Activated CD4-positive, alpha-beta T cell treated with anti-CD3 and anti-CD28 coated beads, Interleukin-2, amount 50 U/mL, for 48 hours (primary cell): ENCODE results near the gene TMEM223.

Experiments used
- DNase-seq, 2 experiments: peaks; one replicate each; pipeline ENCODE4 v3.0.0-alpha.2; 2020

Gene TMEM223

DNA sequence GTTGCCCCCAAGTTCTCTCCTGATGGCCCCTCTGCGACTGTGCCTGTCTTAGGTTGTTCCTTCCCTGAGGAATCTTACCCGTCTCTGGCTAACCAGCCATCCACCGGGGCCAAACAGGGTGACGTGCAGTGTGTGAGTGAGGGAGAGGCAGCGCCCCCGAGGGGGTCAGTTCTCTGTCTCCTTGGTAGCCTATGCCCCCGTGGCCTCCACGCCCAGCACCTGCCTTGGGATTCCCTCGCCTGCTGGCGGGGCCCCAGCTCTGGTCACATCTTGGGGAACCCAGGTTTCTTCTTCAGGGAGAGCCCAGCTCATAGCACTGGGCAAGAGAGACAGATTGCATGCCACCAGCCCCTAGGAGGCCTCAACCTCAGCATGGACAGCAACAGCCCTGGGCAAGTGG is 7.7 kb upstream of the TMEM223 start:
- no peak for DNase-seq

- DNase-seq: no peak
Measured at GRCh38 chr11:62796281-62796680, 4.5 kb upstream of the TMEM223 start.

DNA sequence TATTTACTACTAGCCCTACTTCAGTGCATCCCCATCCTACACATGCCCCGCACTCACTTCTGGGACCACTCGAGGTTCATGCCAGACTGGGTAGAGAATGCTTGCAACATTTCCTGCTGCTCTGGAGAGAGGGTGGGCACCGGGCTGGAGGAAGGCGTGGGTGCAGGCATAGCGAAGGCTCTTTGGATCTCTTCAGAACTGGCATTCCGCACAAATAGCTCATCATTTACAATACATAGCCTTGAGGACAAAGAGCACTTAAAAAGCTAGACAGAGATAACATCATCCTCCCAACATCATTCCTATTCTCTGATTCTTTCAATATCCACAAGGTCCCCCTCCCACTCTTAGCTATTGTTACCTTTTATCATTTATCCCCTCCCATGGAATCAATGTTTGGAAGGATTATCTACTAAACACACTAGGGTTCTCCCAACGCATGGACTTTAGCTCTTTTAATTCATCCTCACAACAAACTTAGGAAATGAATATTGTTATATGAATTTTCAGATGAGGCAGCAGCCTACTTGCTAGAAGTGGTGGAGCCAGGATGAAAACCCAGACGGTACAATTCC is 2.5 kb upstream of the TMEM223 start:
- no peak for DNase-seq

DNA sequence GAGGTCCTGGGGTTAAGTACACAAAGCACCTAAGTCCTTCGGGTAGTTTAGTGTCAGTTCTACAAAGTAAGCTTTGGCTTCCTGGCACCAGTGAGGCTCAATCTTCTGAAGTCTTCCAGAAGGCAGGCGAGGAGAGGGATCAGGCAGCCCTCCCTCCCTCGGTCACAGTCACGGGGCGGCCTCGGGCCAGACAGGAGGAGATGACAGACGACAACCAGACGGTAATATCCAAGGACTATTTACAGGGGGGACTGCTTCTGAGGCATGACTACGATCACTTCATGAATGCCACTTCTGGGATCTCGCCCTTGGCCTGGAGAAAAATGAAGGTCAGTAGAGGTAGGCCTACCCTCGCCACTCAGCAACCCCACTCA is 383 bp upstream of the TMEM223 start:
- peak in 1 of 2 experiments; percentile 34 for DNase-seq

GRCh38 chr11:62789576-62789975 is 2.2 kb downstream of the TMEM223 start:
- no peak for DNase-seq

DNA sequence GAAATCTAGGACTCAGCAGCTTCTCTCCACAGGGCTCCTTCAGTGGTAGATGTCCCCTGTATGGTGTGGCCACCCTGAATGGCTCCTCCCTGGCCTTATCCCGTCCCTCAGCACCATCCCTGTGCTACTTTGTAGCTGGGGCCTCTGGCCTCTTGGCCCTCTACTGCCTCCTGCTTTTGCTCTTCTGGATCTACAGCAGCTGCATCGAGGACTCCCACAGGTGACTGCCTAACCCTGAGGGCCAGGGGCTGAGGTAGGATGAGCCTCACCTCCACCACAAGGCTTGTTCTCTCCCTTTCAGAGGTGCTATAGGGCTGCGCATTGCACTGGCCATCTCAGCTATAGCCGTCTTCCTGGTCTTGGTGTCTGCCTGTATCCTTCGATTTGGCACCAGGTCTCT is 2.8 kb downstream of the TMEM223 start:
- no peak for DNase-seq

DNA sequence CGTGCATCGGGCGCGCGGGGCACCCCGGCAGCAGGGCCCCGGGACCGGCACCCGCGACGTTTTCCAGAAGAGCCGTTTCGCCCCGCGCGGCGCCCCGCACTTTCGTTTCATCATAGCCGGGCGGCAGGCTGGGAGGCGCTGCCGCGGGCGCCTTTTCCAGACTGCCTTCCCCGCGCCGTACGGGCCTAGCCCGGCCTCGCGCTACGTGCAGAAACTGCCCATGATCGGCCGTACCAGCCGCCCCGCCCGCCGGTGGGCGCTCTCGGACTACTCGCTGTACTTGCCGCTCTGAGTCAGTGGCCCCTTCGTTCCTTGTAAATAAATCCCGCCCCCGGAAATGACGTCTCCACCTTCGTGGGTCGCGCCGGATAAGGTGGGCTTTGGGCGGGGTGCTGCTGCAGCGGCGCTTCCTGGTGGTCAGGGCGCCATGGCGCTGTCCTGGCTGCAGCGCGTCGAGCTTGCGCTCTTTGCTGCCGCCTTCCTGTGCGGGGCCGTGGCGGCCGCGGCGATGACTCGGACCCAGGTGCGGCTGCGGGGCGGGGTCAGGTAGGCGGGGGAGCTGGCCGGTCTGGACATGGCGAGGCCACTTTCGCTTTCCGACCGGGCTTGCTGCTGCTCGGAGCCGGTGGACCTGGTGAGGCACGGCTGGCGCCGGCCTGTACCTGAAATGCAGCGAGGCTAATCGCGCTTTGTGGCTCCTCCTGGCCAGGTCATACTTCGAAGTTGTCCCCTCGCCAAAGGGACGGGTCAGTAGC is 4.6 kb downstream of the TMEM223 start, which contains the start of gene TMEM179B:
TMEM179B (plus strand) TSS at position 398 of the 755 bp plus-strand sequence; CDS start at position 428, 30 bp downstream.
- peak; percentile 99 for DNase-seq

GRCh38 chr11:62786318-62787004 is 5.3 kb downstream of the TMEM223 start:
- DNase-seq: peak; percentile 87 to 90

DNA sequence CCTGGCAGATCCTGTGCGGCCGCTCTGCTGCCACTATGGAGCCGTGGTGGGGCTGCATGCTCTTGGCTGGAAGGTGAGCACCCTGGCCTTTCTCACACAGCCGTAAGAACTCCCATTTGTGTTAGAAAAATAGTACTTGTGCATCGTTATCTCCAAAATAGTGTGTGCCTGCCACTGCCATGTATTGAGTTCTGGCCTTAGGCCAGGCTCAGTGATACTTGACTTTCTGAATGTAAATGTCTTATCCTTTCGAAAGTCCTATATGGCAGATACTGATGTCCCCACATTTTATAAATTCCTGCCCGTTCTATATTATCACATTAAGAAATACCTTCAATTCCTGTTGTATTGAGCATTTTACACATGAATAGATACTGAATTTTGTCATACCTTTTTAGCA is 9.1 kb downstream of the TMEM223 start:
- no peak for DNase-seq

- no peak for DNase-seq
Measured at GRCh38 chr11:62778441-62778840, 13.4 kb downstream of the TMEM223 start.

GRCh38 chr11:62777389-62777788 is 14.4 kb downstream of the TMEM223 start:
- no peak for DNase-seq

DNA sequence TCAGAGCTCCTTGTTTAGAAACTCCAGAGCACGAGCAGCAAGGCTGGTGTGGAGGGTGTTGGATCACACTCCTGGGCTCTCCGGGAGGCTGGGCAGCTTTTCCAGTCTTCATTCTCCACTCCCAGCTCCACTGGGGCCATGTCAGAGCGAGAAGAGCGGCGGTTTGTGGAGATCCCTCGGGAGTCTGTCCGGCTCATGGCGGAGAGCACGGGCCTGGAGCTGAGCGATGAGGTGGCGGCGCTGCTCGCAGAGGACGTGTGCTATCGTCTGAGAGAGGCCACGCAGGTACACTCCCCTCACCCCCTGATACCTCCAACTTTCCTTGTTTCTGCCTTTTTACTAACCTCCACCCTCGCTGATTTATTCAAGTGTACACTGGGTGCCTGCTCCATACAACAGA is 16.2 kb downstream of the TMEM223 start:
- no peak for DNase-seq

DNA sequence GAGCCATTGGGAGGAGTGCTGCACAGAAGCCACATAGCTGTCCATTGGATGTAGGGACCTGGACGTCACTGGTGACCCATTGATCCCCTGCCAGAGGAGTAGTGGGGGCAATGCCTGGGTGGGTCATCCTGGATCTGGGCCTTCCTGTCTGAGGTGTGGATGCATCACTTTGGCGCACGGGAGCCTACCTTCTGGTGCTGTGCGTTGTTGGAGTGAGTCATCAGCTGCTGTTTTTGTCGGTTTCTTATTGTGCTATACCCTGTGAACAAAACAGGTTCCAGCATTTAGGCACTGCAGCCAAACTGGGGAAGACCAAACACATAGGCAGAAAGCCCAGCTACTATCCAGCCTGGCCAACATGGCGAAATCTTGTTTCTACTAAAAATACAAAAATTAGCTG is 17.4 kb downstream of the TMEM223 start:
- DNase-seq: no peak

- peak; percentile 98 for DNase-seq
Measured at GRCh38 chr11:62771144-62772021, 20.4 kb downstream of the TMEM223 start, which contains the start of gene TAF6L. Gene TAF6L, plus strand, starts transcription at chr11:62771396. Its CDS starts 4,388 bp downstream, at chr11:62775784.

DNA sequence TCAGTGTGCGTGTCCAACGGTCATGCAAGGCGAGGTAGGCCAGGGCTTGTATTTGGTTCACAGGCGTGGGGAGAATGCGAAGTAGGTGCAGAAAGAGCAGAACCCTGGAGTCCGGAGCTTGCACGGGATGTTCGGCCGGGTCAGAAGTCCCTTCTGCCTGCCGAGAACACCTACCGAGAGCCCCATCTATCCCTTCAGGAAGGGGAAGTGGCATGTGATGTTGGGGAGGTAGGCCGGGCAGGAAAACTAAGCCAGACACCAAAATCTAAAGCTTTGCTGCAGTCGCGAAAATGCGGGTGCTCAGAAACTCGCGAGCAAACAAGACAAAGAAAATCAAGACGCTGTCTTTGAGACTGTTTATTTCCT is 21.0 kb downstream of the TMEM223 start:
- DNase-seq: peak; percentile 35 to 37

DNA sequence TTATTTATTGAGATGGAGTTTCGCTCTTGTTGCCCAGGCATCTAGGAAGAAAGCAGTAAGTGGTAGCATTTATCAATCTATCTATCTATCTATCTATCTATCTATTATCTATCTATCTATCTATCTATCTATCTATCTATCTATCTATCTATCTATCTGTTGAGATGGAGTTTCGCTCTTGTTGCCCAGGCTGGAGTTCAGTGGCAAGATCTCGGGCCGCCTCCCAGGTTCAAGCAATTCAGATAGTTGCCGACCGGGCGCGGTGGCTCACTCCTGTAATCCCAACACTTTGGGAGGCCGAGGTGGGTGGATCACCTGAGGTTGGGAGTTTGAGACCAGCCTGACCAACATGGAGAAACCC is 31.0 kb downstream of the TMEM223 start:
- DNase-seq: peak in 1 of 2 experiments; percentile 40

- no peak for DNase-seq
Measured at GRCh38 chr11:62757846-62758788, 33.7 kb downstream of the TMEM223 start.

DNA sequence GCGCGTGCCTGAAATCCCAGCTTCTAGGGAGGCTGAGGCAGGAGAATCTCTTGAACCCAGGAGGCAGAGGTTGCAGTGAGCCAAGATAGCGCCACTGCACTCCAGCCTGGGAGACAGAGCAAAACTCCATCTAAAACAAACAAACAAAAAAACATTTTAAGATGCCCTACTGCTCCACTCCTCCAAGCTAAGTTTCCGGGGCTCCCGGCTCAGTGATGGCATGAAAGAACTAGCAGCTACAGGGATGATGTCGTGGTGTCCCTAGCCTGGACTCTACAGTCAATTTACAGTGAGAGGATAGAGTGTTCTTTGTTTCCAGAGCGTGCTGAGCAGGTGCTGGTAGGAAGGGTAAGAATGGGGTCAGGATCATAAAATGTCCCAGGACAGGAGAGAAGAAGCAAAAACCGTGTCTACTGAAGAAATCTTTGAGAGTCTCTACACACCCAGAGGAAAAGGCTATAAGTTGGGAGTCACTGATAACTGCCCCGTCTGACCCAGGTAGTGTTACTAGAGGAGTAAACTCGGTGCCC is 36.7 kb downstream of the TMEM223 start:
- no peak for DNase-seq

GRCh38 chr11:62753736-62754603 is 37.8 kb downstream of the TMEM223 start, which contains the start of gene ZBTB3:
Gene ZBTB3, minus strand, starts transcription at chr11:62754160. Its CDS starts 496 bp downstream, at chr11:62753664.
- DNase-seq: peak; percentile 96 to 97

DNA sequence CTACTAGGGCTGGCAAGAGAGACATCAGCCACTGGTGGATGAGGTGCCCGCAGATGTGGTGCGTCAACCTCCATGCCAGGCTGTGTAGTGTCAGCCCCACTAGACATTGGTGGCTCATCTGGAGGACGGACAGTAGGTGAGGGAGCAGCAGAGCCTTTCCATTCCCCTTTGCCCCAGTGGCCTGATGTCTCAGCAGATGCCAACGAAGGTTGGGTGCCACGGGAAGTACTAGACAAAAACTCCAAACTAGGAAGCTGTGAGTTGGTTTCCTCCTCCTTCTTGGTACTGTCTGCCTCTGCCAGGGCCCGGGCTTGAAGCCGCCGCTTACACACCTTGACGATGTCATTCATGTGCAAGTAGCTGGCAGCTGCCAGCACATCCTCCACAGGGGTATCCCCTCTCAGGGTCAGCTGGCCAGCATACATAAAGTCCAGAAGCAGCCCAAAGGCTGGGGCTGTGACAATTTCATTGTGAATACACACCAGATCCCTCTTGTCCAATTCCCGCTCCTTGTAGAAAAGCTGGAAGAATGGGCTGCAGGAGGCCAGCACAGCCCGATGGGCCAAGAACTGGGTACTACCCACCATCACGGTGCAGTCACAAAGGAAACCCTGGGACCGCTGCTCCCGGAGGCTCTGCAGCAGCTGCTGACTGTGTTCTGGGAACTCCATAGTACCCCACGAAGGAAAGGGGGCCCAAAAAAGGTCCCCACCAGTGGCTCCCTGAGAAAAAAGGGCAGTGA is 38.6 kb downstream of the TMEM223 start:
- no peak for DNase-seq
